ENCODE data around the gene PTK6. TPM values are rescaled to one million over a fixed set of nuclear protein-coding genes. Genes with fewer than 3 reads are reported as not detected.
"Not testable (repeated sequence)": the region's sequence is repeated elsewhere in the genome, so short reads cannot be mapped to it uniquely, and the experiment has no call there.

PTK6 gene
- total and polyA plus RNA-seq, 9 donors: 0.07 to 0.46 (median 0.12) TPM; not detected in 2

- intact Hi-C loops (cut with DNase I): no loop called here
- WGBS, 3 donors: 77 to 86% (median 80%) methylated on average over 23 to 34 of the region's 34 CpGs
Observed at GRCh38 chr20:63572788-63573646, 35.8 kb upstream of the PTK6 start.

DNA sequence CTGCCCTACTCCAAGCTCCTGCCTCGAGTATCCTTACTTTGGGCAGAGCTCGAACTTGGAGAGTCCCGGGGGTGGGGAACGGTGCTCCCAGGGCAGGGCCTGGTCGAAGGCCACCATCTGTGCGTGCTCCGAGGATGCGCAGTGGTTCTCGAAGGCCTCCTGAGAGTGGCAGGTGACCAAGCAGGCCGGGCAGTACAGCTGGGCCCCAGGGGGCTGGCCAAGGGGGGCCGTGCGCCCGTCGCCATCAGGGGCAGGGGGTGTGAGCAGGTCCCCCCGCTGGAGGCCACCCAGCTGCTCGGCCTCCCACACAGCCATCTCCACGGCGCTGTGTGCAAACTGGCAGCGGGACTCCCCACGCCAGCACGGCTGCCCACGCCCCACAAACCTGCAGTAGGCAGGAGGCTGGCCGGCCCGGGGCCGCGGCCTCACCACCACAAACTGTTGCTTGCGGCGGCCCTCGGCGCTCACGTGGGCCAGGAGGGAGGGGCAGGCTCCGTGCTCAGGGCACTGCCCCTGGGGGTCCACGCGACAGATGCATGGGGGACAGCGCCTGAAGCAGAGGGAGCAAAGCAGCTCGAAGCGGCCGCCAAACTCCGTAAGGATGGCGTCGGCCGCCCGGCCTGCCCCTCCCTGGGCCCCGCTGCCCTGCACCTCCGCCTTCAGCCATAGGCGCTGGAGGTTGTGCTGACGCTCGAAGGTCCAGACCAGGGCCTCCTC, 35.1 kb upstream of the PTK6 start:
- intact Hi-C loops (cut with DNase I): no loop called here
- WGBS, 3 donors: 86 to 92% (median 87%) methylated on average over 34 to 48 of the region's 48 CpGs

More at GRCh38 chr20:63572788-63573646, 35.8 kb upstream of the PTK6 start:
- H3K27me3 ChIP-seq: no peaks in the 10 kb centered on the region
- TF ChIP-seq CTCF (IDR thresholded peaks at IDR 0.05) (no peak), POLR2A (IDR thresholded peaks at IDR 0.05) (no peak), EP300 (IDR thresholded peaks at IDR 0.05) (no peak)
- no peaks in the 10 kb centered on the region for H3K36me3 ChIP-seq
- no peak overlapping the region for H3K27ac ChIP-seq
- H3K9me3 ChIP-seq: no peaks in the 10 kb centered on the region
- peaks cover 5% of the 10 kb centered on the region for H3K4me1 ChIP-seq (ENCODE audit: insufficient read depth)
- H3K4me3 ChIP-seq: peak overlapping the region; percentile 83
- no peak for DNase-seq

DNA sequence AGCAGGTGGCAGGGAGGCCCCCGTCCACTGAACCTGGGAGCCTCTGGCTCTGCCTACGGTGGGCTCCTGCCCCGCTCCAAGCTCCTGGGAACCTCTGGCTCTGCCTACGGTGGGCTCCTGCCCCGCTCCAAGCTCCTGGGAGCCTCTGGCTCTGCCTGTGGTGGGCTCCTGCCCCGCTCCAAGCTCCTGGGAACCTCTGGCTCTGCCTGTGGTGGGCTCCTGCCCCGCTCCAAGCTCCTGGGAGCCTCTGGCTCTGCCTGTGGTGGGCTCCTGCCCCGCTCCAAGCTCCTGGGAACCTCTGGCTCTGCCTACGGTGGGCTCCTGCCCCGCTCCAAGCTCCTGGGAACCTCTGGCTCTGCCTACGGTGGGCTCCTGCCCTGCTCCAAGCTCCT, 33.9 kb upstream of the PTK6 start:
- H3K27ac ChIP-seq; H3K9me3 ChIP-seq; intact Hi-C loops (cut with DNase I); DNase-seq; H3K4me3 ChIP-seq; H3K4me1 ChIP-seq (ENCODE audit: insufficient read depth); H3K27me3 ChIP-seq; H3K36me3 ChIP-seq: not testable (repeated sequence)
- WGBS, 3 donors: 50 to 76% (median 58%) methylated on average over 6 to 11 of the region's 11 CpGs

More for the DNA sequence above, 35.1 kb upstream of the PTK6 start:
- Histone ChIP-seq H3K36me3 (no peaks in the 10 kb centered on the region), H3K27me3 (no peaks in the 10 kb centered on the region), H3K4me1 (ENCODE audit: insufficient read depth) (peaks cover 5% of the 10 kb centered on the region), H3K9me3 (no peaks in the 10 kb centered on the region), H3K4me3 (no peak overlapping the region), H3K27ac (no peak overlapping the region)
- no peak for TF ChIP-seq EP300 (IDR thresholded peaks at IDR 0.05)
- no peak for TF ChIP-seq POLR2A (IDR thresholded peaks at IDR 0.05)
- TF ChIP-seq CTCF (IDR thresholded peaks at IDR 0.05): no peak
- DNase-seq: no peak

- no peak overlapping the region for H3K4me3 ChIP-seq
- H3K36me3 ChIP-seq: no peaks in the 10 kb centered on the region
- no peaks in the 10 kb centered on the region for H3K9me3 ChIP-seq
- no peak for DNase-seq
- 87 to 90% (median 88%) methylated on average over 22 to 28 of the region's 28 CpGs for WGBS, 3 donors
- no peaks in the 10 kb centered on the region for H3K27me3 ChIP-seq
- TF ChIP-seq POLR2A (IDR thresholded peaks at IDR 0.05): no peak
- intact Hi-C loops (cut with DNase I): no loop called here
- peaks cover 5% of the 10 kb centered on the region for H3K4me1 ChIP-seq (ENCODE audit: insufficient read depth)
- H3K27ac ChIP-seq: no peak overlapping the region
Observed at GRCh38 chr20:63570281-63571086, 33.3 kb upstream of the PTK6 start.
